WTC11 (cell line): ENCODE measurements around the gene RPS6KA2. TPM values are rescaled to one million over a fixed set of nuclear protein-coding genes. Genes with fewer than 3 reads are reported as not detected.

Experiments
- ATAC-seq: fragments of 200-7000 bp; cut with Tn5 transposase; 2 replicates; pipeline ENCODE4 v1.10.0; 2021; ENCODE audit warnings: mild to moderate bottlenecking, moderate library complexity
- CTCF ChIA-PET: fragments of 300-600 bp; sonication (Branson Sonifier 250); formaldehyde crosslinking; loops from one replicate; lab custom pipeline; 2021; ENCODE audit warnings: antibody characterized with exemption; lab: Charles Lee
- POLR2A ChIA-PET: fragments of 350-600 bp; sonication (Branson Sonifier 250); formaldehyde crosslinking; loops from one replicate; lab custom pipeline; 2021; ENCODE audit warnings: antibody characterized with exemption; lab: Charles Lee
- DNase-seq: peaks from one replicate; pipeline ENCODE4 v3.0.0; 2021; ENCODE audit warnings: low spot score
- H3K27ac Mint-ChIP-seq: 2 replicates; pipeline ENCODE4 v1.8.0; 2021; ENCODE audit warnings: mixed read lengths
- H3K27me3 Mint-ChIP-seq: 2 replicates; pipeline ENCODE4 v1.8.0; 2021; ENCODE audit warnings: low read depth, mild to moderate bottlenecking, moderate library complexity, mixed read lengths
- H3K36me3 Mint-ChIP-seq: 2 replicates; pipeline ENCODE4 v1.8.0; 2021; ENCODE audit warnings: mixed read lengths
- H3K4me1 Mint-ChIP-seq: 2 replicates; pipeline ENCODE4 v1.8.0; 2022; ENCODE audit warnings: mixed read lengths
- H3K4me3 Mint-ChIP-seq: 2 replicates; pipeline ENCODE4 v1.8.0; 2021; ENCODE audit warnings: mild to moderate bottlenecking, moderate library complexity, mixed read lengths
- H3K9me3 Mint-ChIP-seq: 2 replicates; pipeline ENCODE4 v1.8.0; 2021; ENCODE audit warnings: mixed read lengths
- ATF3 ChIP-seq: sonication (generic); formaldehyde crosslinking; conservative IDR thresholded peaks from 2 replicates; pipeline ENCODE4 v1.8.1; 2022; ENCODE audit warnings: mild to moderate bottlenecking, missing genetic modification reagents
- ATF6 ChIP-seq: sonication (generic); formaldehyde crosslinking; IDR thresholded peaks from 2 replicates; pipeline ENCODE4 v1.8.1; 2023; ENCODE audit warnings: mild to moderate bottlenecking, missing genetic modification reagents
- GABPB1 ChIP-seq: sonication (generic); formaldehyde crosslinking; IDR thresholded peaks from 2 replicates; pipeline ENCODE4 v1.8.1; 2023; ENCODE audit warnings: mild to moderate bottlenecking, missing genetic modification reagents
- KAT7 ChIP-seq: sonication (generic); formaldehyde crosslinking; IDR thresholded peaks from 2 replicates; pipeline ENCODE4 v1.8.1; 2023; ENCODE audit warnings: missing genetic modification reagents, mild to moderate bottlenecking, borderline replicate concordance
- NFYB ChIP-seq: sonication (generic); formaldehyde crosslinking; conservative IDR thresholded peaks from 2 replicates; pipeline ENCODE4 v1.8.0; 2022; ENCODE audit warnings: low read depth, missing genetic modification reagents
- NR3C1 ChIP-seq: sonication (generic); formaldehyde crosslinking; conservative IDR thresholded peaks from 2 replicates; pipeline ENCODE4 v1.8.1; 2023; ENCODE audit warnings: low read depth, mild to moderate bottlenecking, missing genetic modification reagents
- PRRX2 ChIP-seq: fragments of 250-450 bp; sonication (Bioruptor Pico); IDR thresholded peaks from 2 replicates; pipeline ENCODE4 v1.8.0; 2021; ENCODE audit warnings: mild to moderate bottlenecking
- RELA ChIP-seq: sonication (generic); formaldehyde crosslinking; IDR thresholded peaks from 2 replicates; pipeline ENCODE4 v1.8.1; 2022; ENCODE audit warnings: missing genetic modification reagents, mild to moderate bottlenecking, borderline replicate concordance
- RORB ChIP-seq: fragments of 250-450 bp; sonication (Bioruptor Pico); IDR thresholded peaks from 2 replicates; pipeline ENCODE4 v1.9.0; 2021; ENCODE audit warnings: mild to moderate bottlenecking
- SMAD4 ChIP-seq: sonication (generic); formaldehyde crosslinking; IDR thresholded peaks from 2 replicates; pipeline ENCODE4 v1.8.0; 2022; ENCODE audit warnings: mild to moderate bottlenecking, missing genetic modification reagents
- TEAD1 ChIP-seq: sonication (generic); formaldehyde crosslinking; IDR thresholded peaks from 2 replicates; pipeline ENCODE4 v1.8.0; 2022; ENCODE audit warnings: mild to moderate bottlenecking, missing genetic modification reagents
- ZBTB21 ChIP-seq: sonication (generic); formaldehyde crosslinking; IDR thresholded peaks from 2 replicates; pipeline ENCODE4 v1.8.1; 2023; ENCODE audit warnings: mild to moderate bottlenecking, missing genetic modification reagents, borderline replicate concordance
- ZMAT4 ChIP-seq: fragments of 250-450 bp; sonication (Bioruptor Pico); IDR thresholded peaks from 2 replicates; pipeline ENCODE4 v1.9.0; 2021; ENCODE audit warnings: mild to moderate bottlenecking
- ZNF138 ChIP-seq: sonication (generic); formaldehyde crosslinking; conservative IDR thresholded peaks from 2 replicates; pipeline ENCODE4 v1.8.1; 2022; ENCODE audit warnings: mild to moderate bottlenecking, moderate library complexity, missing genetic modification reagents
- ZNF219 ChIP-seq: sonication (generic); formaldehyde crosslinking; IDR thresholded peaks from 2 replicates; pipeline ENCODE4 v1.8.0; 2023; ENCODE audit warnings: missing genetic modification reagents, mild to moderate bottlenecking, borderline replicate concordance
- ZNF232 ChIP-seq: sonication (generic); formaldehyde crosslinking; IDR thresholded peaks from 2 replicates; pipeline ENCODE4 v1.8.0; 2022; ENCODE audit warnings: mild to moderate bottlenecking, missing genetic modification reagents
- ZNF396 ChIP-seq: fragments of 250-450 bp; sonication (Bioruptor Pico); IDR thresholded peaks from 2 replicates; pipeline ENCODE4 v1.8.0; 2021; ENCODE audit warnings: mild to moderate bottlenecking, moderate library complexity, borderline replicate concordance
- total RNA-seq: library from RNA; stranded (reverse); gene quantifications from 3 replicates; pipeline ENCODE4 v1.2.3, GENCODE V29; 2021
- TF ChIP-seq, protein P1 (sequence below): sonication (generic); formaldehyde crosslinking; IDR thresholded peaks from 2 replicates; pipeline ENCODE4 v1.8.0; 2023; ENCODE audit warnings: mild to moderate bottlenecking, missing genetic modification reagents
- TF ChIP-seq, protein P2 (sequence below): fragments of 250-450 bp; sonication (Bioruptor Pico); conservative IDR thresholded peaks from 2 replicates; pipeline ENCODE4 v1.9.0; 2021; ENCODE audit warnings: mild to moderate bottlenecking

The RPS6KA2 gene
- total RNA-seq, 1 experiment from 2014 or later, result 24.2 TPM

DNA sequence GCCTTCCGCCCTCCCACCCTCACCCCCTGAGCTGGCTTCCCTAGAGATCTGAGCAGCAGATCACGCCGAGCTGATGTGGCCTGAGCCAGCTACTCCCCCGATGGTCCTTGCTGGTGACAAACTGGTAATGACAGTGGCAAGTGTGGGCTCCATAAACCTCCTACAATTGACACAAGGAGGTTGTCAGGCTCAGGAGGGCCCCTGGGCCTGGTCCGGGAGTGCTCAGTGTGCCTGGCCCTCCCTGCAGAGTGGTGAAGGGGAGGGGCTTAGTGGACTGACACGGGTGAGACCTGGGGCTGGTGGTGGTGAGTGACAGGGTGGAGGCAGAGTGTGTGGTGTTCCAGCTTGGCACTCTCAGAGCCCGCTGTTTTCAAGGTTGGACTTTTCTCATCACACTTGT is 221.7 kb downstream of the RPS6KA2 start (continued):
- TF ChIP-seq, protein P1, sequence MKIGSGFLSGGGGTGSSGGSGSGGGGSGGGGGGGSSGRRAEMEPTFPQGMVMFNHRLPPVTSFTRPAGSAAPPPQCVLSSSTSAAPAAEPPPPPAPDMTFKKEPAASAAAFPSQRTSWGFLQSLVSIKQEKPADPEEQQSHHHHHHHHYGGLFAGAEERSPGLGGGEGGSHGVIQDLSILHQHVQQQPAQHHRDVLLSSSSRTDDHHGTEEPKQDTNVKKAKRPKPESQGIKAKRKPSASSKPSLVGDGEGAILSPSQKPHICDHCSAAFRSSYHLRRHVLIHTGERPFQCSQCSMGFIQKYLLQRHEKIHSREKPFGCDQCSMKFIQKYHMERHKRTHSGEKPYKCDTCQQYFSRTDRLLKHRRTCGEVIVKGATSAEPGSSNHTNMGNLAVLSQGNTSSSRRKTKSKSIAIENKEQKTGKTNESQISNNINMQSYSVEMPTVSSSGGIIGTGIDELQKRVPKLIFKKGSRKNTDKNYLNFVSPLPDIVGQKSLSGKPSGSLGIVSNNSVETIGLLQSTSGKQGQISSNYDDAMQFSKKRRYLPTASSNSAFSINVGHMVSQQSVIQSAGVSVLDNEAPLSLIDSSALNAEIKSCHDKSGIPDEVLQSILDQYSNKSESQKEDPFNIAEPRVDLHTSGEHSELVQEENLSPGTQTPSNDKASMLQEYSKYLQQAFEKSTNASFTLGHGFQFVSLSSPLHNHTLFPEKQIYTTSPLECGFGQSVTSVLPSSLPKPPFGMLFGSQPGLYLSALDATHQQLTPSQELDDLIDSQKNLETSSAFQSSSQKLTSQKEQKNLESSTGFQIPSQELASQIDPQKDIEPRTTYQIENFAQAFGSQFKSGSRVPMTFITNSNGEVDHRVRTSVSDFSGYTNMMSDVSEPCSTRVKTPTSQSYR (CRISPR knock-in tag), result no peak
- no peak for TF ChIP-seq GABPB1 (CRISPR knock-in tag)
- TF ChIP-seq ZNF232 (CRISPR knock-in tag), result no peak
- no peak for TF ChIP-seq RORB (CRISPR knock-in tag)
- TF ChIP-seq ZNF396 (CRISPR knock-in tag), result no peak

GRCh38 chr6:166402582-166403277 is 224.3 kb downstream of the RPS6KA2 start:
- Mint-ChIP-seq H3K4me3 (no peak overlapping the region), H3K36me3 (no peaks in the 10 kb centered on the region), H3K4me1 (peaks cover 9% of the 10 kb centered on the region), H3K27me3 (peaks cover 5% of the 10 kb centered on the region), H3K27ac (no peak overlapping the region), H3K9me3 (no peaks in the 10 kb centered on the region)
- POLR2A ChIA-PET, result no interaction called here
- no peak for ATAC-seq
- DNase-seq, result no peak
- no peak for TF ChIP-seq ATF3 (CRISPR knock-in tag)
- TF ChIP-seq ZNF138 (CRISPR knock-in tag), result no peak
- no peak for TF ChIP-seq SMAD4 (CRISPR knock-in tag)
- no peak for TF ChIP-seq ZNF219 (CRISPR knock-in tag)
- no peak for TF ChIP-seq RELA (CRISPR knock-in tag)
- no peak for TF ChIP-seq TEAD1 (CRISPR knock-in tag)
- TF ChIP-seq, protein P2, sequence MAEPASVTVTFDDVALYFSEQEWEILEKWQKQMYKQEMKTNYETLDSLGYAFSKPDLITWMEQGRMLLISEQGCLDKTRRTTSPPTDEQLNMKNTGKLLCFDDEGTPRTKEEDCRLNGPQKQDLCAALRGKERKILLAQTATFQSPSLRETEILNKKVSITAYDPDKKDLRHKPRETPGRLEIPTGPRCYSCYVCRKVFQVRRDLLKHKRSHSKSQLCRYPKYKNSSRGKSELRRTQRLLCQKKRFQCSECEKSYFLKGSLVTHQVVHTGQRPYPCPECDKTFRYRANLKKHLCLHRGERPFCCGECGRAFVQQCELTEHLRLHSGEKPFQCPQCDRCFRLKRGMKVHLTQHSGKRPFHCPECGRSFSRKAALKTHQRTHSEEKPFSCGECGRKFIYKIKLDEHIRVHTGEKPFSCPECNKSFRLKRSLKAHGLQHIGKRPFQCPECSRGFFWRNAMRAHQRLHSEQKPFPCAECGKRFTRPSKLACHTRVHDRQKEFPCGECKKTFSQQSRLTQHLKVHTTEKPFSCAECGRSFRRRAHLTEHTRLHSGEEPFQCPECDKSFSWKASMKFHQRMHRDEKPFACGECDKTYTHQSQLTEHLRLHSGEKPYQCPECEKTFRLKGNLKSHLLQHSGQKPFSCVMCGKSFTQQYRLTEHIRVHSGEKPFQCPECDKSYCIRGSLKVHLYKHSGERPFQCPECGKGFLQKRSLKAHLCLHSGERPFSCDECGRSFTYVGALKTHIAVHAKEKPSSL, result no peak
- no peak for TF ChIP-seq KAT7
- no peak for TF ChIP-seq PRRX2 (CRISPR knock-in tag)
- no peak for TF ChIP-seq RORB (CRISPR knock-in tag)
- no peak for TF ChIP-seq ZMAT4 (CRISPR knock-in tag)
- no peak for TF ChIP-seq NR3C1 (CRISPR knock-in tag)
- TF ChIP-seq NFYB (CRISPR knock-in tag), result no peak
- no peak for TF ChIP-seq ATF6 (CRISPR knock-in tag)
- TF ChIP-seq ZBTB21 (CRISPR knock-in tag), result no peak
- CTCF ChIA-PET, result interaction anchor here (0.6 to 3.2 kb wide), 2 partner anchors 89 to 94 kb away, joined by 3 to 36 read pairs; no protein-coding TSS in a partner anchor
